Measurements from ENCODE around the gene MRPS9.

DNA sequence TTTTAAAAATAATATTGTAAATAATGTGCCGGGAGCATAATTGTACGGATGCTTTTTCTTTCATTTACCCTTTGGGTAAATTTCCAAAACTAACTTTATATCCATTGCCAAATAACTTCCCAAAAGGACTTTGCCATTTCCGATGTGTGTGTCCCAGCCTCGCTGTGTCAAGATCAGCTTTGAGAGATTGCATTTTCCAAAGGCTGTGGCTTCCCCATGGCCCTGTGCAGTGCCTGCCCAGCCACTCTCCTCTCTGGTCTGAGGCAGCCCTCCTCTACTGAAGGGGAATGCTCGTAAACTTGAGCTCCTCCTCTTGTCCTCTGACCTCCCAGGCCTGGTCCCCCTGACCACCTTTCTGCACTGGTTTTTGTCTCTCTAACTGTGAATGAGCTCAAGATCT, 78.5 kb downstream of the MRPS9 start:
- no peak for TF ChIP-seq POLR2A (IDR thresholded peaks at IDR 0.05; ENCODE audit: low read depth, low read length)
- TF ChIP-seq POLR2AphosphoS5 (IDR thresholded peaks at IDR 0.05; ENCODE audit: low read depth, low read length): no peak
- TF ChIP-seq TAF1 (IDR thresholded peaks at IDR 0.05; ENCODE audit: borderline replicate concordance, low read depth, low read length): no peak
